ENCODE measurements around the gene SUPV3L1. TPM values are rescaled to one million over a fixed set of nuclear protein-coding genes. Genes with fewer than 3 reads are reported as not detected.

The SUPV3L1 gene
- total and polyA plus RNA-seq, 10 of the 15 experiments (the other 5 are each of a cell fraction or from before 2014, with no cell fraction given), result 18.4 to 57.8 (median 44.2) TPM

GRCh38 chr10:69237528-69238159, 57.6 kb downstream of the SUPV3L1 start (continued):
- TF ChIP-seq SMC3 (IDR thresholded peaks at IDR 0.05; ENCODE audit: borderline replicate concordance, low read length), result peak; percentile 98
- peak; percentile 87 for TF ChIP-seq MEF2B (IDR thresholded peaks at IDR 0.05; ENCODE audit: partially characterized antibody, poor library complexity, severe bottlenecking)
- TF ChIP-seq STAT1 (conservative IDR thresholded peaks at IDR 0.05), result 0 out of 2 replicates have a peak, but pooled peaks have one; percentile 27
- 0 out of 2 replicates have a peak, but pooled peaks have one; percentile 72 for TF ChIP-seq ZNF592 (IDR thresholded peaks at IDR 0.05)
- TF ChIP-seq FOXM1 (IDR thresholded peaks at IDR 0.05; ENCODE audit: low read depth, low read length), result peak; percentile 54; the same call in 1 of the 2 replicates
- TF ChIP-seq CTCF (IDR thresholded peaks at IDR 0.05 in 2 of 3, conservative IDR thresholded peaks at IDR 0.05 in 1 of 3; ENCODE audit: control insufficient read depth in 2 of 3, extremely low read depth in 1 of 3, insufficient read depth in 1 of 3, low read depth in 3 of 3, low read length in 3 of 3), result peak; percentile 85 to 98 (median 93)
- TF ChIP-seq RAD21 (IDR thresholded peaks at IDR 0.05; ENCODE audit: insufficient read depth, low read depth, low read length), result peak; percentile 94
- TF ChIP-seq ATF7 (IDR thresholded peaks at IDR 0.05; ENCODE audit: low read depth), result peak; percentile 88
- no peak for TF ChIP-seq NFIC (IDR thresholded peaks at IDR 0.05; ENCODE audit: low read depth, low read length)

Data from GM12878 (cell line).